HG03280 (cell line): ENCODE measurements around the gene LHFPL2.
"Not testable (repeated sequence)": the region's sequence is repeated elsewhere in the genome, so short reads cannot be mapped to it uniquely, and the experiment has no call there.

Experiments
- ATAC-seq: cut with Tn5 transposase; IDR thresholded peaks from one replicate; pipeline ENCODE4 v1.9.1; 2021; ENCODE audit warnings: mild to moderate bottlenecking, moderate library complexity; ENCODE audit not compliant: unreplicated experiment

The LHFPL2 gene

GRCh38 chr5:78666975-78667374 lies 18.4 kb upstream of the LHFPL2 start:
- not testable (repeated sequence) for ATAC-seq

- no peak for ATAC-seq
Measured at GRCh38 chr5:78666041-78666444, 17.5 kb upstream of the LHFPL2 start.

DNA sequence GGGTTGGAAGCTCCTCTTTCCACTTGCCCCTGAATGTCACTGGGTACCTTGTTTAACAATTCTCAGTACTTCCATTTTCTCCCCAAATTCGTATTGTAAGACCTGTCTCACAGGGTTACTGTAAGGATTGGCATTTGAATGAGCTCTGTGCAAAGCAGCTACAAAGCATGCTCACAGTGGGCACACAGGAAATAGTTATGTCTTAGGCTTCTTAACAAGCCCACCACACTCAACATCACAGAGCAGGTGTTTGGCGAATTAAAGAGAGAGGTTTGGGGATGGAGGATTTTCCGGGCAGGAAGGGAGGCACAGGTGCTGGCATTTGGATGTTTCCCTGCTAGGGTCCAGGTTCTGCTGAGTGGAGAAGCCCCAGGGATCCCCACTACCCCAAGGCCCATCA lies 17.0 kb upstream of the LHFPL2 start:
- ATAC-seq, result no peak

DNA sequence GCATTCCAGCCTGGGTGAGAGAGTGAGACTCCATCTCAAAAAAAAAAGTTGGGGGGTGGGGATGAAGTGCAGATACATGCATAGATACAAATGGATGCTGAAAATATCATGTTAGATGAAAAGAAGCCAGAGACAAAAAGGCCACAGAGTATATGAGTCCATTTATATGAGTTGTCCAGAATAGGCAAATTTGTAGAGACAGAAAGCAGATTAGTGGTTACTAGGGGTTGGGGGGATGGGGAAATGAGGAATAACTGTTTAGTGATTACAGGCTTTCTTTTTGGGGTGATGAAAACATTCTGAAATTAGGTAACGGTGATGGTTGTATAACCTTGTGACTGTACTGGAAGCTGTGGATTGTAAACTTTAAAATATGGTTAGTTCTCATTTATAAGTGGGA lies 13.8 kb upstream of the LHFPL2 start:
- ATAC-seq, result no peak

- peak; percentile 69 for ATAC-seq
Measured at GRCh38 chr5:78661691-78662090, 13.1 kb upstream of the LHFPL2 start.

DNA sequence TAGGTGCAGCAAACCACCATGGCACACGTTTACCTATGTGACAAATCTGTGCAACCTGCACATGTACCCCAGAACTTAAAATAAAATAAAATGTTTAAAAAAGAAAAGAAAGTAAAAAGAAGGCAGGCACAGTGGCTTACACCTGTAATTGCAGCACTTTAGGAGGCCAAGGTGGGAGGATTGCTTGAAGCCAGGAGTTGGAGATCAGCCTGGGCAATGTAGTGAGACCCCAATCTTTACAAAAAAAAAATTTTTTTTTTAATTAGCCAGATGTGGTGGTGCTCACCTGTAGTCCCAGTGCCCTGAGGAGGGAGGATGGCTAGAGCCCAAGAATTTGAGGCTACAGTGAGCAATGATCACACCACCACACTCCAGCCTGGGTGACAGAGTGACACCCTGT lies 12.5 kb upstream of the LHFPL2 start:
- no peak for ATAC-seq

GRCh38 chr5:78660401-78660800 lies 11.8 kb upstream of the LHFPL2 start:
- ATAC-seq, result no peak

DNA sequence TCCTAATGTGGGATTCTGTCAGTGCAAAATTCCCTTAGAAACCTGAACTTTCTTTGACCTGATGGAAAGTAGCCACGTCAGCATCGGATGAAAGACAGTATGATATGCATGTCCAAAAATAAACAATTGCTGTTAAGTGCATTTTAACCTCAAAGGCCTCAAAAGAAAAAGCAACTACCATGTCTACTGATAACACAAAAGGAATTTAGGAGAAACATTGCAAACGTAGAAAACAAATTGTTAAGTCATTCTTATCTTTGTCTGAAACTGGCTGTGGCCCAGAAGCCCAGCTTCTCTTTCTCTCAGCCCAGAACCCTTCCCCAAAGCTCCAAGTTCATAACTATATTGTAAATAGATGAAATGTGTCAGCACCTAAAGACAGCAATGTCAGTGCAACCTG lies 11.1 kb upstream of the LHFPL2 start:
- no peak for ATAC-seq

DNA sequence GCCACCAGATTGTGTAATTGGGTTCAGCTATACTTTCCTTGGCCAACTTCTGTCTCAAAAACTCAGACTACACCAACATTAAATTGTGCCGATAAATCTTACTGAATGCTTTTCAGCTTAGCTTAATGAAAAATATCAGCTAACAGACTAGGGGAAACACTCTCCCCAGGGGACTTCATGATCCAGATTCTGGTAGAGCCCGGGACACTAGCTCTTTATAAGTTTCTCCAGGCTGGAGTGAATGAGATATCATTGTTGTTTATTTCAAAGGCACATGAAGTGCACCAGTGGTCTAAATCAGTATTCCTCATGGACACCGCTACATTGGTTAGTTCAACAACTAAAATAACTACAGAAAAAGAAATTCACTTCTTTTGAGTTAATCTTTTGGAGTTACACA lies 10.5 kb upstream of the LHFPL2 start:
- ATAC-seq, result no peak

GRCh38 chr5:78657201-78657600 lies 8.6 kb upstream of the LHFPL2 start:
- ATAC-seq, result no peak

GRCh38 chr5:78655746-78656290 lies 7.2 kb upstream of the LHFPL2 start:
- ATAC-seq, result no peak

GRCh38 chr5:78654386-78654785 lies 5.8 kb upstream of the LHFPL2 start:
- no peak for ATAC-seq

- no peak for ATAC-seq
Measured at GRCh38 chr5:78653681-78654366, 5.3 kb upstream of the LHFPL2 start.

- ATAC-seq, result no peak
Measured at GRCh38 chr5:78653031-78653430, 4.5 kb upstream of the LHFPL2 start.

DNA sequence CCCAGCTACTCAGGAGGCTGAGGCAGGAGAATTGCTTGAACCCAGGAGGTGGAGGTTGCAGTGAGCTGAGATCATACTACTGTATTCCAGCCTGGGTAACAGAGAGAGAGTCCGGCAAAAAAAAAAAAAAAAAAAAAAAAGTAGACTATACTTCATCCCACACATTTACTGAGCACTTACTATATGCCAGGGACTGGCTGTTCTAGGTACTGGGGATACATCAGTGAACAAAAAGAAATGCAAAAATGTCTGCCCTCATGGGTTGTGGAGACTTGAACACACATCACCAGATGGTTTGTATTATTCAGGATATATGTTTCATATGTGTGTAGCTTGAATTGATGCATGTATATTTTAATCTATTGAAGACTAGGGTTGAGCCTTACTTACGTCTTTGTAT lies 2.9 kb upstream of the LHFPL2 start:
- ATAC-seq, result no peak

GRCh38 chr5:78650531-78650930 lies 2.0 kb upstream of the LHFPL2 start:
- no peak for ATAC-seq

- no peak for ATAC-seq
Measured at GRCh38 chr5:78649861-78650496, 1.4 kb upstream of the LHFPL2 start.

- ATAC-seq, result no peak
Measured at GRCh38 chr5:78649211-78649695, 681 bp upstream of the LHFPL2 start.

DNA sequence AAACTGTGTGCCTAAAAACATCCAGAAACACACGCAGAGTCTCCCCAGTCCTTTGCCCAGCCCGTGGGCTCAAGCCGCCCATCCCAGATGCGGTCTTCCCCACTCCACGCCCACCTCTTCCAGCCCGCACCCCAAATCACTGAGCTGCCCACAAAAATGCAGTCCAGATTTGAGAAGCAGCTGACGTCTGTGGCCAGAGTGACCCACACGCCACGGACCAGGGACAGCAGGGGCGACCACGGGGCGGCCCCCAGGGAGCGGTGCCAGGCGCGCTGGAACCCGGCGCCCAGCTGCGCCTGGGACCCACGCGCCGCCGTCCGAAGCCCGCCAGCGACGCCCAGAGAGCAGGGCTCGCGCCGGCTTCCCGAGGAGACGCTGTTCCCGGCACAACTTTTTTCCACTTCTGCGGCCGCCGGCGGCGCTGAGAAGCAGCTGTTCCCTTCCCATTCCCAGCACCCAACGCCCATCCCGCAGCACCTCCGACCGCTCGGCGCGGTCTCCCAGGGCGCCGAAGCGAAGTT lies 674 bp downstream of the LHFPL2 start:
- ATAC-seq, result peak; percentile 16

DNA sequence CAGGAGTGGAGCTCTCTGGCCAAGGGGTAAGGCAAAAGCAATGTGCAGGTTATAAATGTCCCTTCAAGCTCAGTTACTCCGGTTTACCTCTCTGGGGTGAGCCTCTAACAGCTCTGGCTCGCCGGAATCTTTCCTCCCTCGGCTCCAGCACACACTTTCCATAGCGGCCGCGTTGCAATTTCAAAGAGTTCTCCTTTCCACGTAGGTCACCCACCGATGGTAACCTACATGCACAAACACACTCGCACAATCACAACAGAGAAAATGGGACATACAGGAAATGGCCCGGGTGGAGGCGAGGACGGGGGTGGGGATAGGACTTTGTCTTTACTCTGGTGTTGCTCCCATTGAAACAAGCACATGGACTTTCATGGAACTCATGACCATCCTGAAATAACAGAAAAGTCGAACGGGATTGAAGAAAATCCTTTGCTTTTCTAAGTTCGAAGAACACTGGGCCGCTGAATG lies 1.2 kb downstream of the LHFPL2 start:
- no peak for ATAC-seq

- ATAC-seq, result no peak
Measured at GRCh38 chr5:78644741-78645300, 3.8 kb downstream of the LHFPL2 start.

GRCh38 chr5:78644129-78644528 lies 4.4 kb downstream of the LHFPL2 start:
- no peak for ATAC-seq
